CD4-positive, alpha-beta T cell treated with Interleukin-6 for 4 hours (primary cell): ENCODE results near the gene OR2T6.
"Not testable (repeated sequence)": the region's sequence is repeated elsewhere in the genome, so short reads cannot be mapped to it uniquely, and the experiment has no call there.

ENCODE experiments used
- DNase-seq: peaks from one replicate; pipeline ENCODE4 v3.0.0-alpha.2; 2020; ENCODE audit warnings: mixed read lengths

Gene OR2T6

GRCh38 chr1:248375446-248375845 lies at the start of gene OR2T6:
TSS of gene OR2T6 (plus strand) at chr1:248375746. CDS start at chr1:248387609, 11,863 bp downstream.
- no peak for DNase-seq

- no peak for DNase-seq
These were observed 32.1 kb upstream of the OR2T6 start for GRCh38 chr1:248343451-248343850.

GRCh38 chr1:248348475-248348874 lies 27.1 kb upstream of the OR2T6 start, which contains the start of gene OR14C36:
TSS of gene OR14C36 (plus strand) at chr1:248348775. CDS start at chr1:248348775, 0 bp downstream.
- no peak for DNase-seq

DNA sequence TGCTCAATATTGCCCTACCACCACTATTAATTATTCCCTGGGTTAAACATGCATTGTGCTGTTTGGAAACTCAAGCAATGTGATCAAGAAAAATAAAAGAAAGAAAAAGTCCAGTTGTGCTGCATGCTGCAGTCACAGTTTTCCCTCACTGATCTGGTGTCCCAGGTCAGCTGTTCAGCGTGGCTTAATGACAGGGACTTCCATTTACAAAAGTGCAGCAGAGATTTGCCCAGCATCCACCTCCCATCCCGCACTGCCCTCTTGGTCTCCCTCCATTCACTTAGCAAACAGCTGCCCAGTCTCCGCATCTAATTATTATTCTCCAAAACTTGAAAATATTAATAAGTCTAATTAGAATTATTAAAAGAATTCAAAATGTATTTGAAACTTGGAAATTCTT lies 16.1 kb upstream of the OR2T6 start:
- DNase-seq = no peak

DNA sequence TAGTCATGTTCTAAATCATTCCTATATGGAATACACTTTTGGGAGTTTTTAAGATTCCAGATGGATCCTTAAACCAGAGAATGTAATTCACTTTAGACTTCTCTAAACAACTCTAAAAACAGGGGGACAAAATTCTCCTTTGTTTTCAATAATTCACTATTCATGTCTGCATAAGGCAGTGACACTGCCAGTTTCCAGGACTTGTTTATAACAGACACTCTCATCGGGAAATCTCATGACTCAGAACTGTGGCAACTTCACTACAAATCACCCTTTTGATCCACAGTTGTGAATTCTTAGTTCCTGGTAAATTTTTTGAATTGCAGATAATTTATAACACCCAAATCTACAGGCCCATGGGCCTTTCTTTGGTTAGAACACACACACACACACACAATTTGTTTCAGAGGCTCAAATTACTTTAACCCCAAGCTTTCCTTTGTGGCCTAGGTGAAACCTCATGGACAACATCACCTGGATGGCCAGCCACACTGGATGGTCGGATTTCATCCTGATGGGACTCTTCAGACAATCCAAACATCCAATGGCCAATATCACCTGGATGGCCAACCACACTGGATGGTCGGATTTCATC lies 14.3 kb upstream of the OR2T6 start, which contains the start of gene OR2T4:
OR2T4 (plus strand) TSS at position 545 of the 595 bp plus-strand sequence; CDS start at position 545, 0 bp downstream.
- no peak for DNase-seq

DNA sequence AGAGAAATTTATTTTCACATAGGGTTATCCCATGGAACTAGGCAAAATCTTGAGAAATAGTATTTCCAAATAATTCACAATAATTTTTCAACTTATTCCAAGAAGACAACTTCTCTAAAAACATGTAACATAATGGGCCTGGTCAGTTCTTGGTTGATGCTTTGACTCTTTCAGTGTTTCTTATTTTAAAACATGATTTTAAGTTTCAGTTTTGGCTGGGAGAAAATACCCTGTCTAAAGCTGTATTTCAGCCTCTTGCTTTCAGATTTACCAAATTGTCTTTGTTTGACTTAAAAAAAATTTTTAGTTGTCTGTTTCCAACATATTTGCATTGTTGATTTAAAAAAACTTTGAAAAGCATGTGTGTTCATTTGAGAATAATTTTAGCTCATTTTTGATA lies 8.9 kb upstream of the OR2T6 start:
- no peak for DNase-seq

DNA sequence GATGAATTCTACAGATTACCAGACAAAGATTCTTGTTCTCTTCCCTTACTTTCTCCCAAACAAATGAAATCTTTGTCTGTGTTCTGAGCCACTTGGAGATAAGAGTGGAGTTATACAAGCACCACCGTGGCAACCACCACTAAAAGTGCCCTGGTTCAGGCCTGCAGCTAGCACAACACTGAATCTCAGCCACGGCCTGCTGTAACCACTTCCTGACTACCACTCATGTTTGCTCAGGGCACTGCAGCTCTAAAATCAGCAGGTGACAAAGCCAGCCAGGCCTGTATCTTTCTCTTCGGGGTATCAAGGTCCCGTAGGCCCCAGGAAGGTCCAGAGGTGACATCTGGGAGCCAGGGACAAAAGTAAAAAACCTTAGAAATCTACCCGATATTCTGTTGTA lies 3.2 kb upstream of the OR2T6 start:
- no peak for DNase-seq

DNA sequence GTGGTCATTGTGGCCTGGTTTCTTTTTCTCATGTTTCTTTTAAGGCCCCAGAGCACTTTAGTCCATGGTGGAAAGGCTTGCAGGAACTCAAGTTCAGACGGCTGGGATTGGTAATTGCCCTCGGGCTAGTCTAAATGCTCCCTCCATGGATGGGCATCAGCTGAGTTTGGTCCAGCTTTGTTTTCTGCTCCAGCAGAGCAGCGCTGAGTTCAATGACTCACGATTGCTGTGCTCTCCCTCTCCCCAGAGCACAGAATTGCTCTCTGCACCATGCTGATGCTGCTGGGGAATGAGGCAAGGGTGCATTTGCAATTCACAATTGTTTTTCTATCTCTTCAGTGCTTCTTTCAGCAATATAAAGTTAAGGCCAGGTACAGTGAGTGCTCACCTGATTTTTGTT lies 1.8 kb upstream of the OR2T6 start:
- no peak for DNase-seq

- no peak for DNase-seq
These were observed 1.4 kb downstream of the OR2T6 start for GRCh38 chr1:248376916-248377315.

DNA sequence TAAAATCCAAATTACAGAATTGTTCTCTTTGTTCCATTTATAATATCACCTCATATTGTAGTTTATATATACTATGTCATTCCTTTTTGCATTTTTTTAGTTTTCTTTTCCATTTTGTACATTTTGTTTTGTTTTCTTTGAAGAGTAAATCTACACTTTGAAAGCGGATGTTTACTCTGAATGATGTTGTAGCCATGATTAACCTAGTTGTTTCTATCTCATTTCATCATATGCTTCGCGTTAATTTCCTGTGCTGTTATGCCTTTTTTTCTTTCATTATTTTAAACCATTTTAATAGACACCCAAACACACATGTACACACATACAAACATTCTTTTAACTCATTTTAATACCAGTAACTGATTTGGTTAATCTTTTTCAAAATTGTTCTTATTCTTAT lies 5.3 kb downstream of the OR2T6 start:
- DNase-seq = no peak

DNA sequence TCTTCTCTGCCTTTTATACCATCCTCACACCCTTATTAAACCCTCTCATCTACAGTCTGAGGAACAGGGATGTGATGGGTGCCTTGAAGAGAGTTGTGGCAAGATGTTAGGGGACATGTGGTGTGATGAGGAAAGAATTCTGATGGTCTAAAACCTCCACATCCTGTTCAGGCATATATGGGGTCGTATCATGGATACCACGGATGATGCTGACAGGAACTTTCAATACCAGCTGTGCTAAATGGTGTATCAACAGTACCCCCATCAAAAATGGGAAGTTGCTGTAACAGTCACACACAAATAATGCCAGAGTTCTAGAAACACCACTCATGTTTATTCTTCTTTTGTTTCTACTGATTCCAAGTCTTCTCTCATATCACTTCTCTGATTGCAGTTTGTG lies 12.9 kb downstream of the OR2T6 start:
- DNase-seq = no peak

DNA sequence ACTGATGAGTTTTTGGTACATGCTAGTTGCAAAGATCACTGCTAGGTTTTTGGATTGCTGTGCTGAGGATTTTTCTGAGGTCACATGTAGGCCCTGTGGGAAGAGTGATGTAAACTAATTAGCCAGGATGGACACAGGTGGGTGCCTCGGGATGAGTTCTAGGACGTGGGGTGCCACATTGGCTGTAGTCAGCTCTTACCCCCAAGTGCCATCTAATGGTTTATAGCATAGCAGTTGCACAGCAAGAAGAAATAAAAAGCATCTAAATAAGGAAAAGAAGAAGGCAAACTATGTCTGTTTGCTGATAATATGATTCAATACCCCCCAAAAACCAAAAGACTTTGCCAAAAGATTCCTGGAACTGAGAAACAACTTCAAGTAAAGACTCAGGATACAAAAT lies 17.5 kb downstream of the OR2T6 start:
- no peak for DNase-seq

DNA sequence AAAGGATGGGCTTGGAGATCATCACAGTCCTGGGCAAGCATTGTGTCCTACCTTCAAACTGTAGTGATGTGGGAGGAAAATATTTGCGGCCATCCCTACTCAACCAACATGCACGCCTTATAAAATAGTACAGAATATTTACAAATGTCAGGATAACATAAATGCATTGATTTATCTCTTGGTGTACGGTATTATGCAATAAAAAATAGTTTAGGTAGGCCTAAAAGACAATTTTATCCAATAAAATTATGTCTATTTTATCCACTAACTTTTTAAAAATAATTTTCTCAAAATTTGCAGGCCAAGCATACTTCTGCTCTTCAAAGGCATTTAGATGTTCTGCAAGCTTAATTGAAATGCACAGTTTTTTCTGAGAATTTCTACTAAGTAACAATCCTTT lies 27.2 kb downstream of the OR2T6 start, which contains the start of gene OR2T1:
OR2T1 (plus strand) TSS at position 301 of the 400 bp plus-strand sequence. CDS start 3,100 bp downstream, outside the sequence.
- no peak for DNase-seq

- DNase-seq = no peak
These were observed 28.5 kb downstream of the OR2T6 start for GRCh38 chr1:248404024-248404423.

DNA sequence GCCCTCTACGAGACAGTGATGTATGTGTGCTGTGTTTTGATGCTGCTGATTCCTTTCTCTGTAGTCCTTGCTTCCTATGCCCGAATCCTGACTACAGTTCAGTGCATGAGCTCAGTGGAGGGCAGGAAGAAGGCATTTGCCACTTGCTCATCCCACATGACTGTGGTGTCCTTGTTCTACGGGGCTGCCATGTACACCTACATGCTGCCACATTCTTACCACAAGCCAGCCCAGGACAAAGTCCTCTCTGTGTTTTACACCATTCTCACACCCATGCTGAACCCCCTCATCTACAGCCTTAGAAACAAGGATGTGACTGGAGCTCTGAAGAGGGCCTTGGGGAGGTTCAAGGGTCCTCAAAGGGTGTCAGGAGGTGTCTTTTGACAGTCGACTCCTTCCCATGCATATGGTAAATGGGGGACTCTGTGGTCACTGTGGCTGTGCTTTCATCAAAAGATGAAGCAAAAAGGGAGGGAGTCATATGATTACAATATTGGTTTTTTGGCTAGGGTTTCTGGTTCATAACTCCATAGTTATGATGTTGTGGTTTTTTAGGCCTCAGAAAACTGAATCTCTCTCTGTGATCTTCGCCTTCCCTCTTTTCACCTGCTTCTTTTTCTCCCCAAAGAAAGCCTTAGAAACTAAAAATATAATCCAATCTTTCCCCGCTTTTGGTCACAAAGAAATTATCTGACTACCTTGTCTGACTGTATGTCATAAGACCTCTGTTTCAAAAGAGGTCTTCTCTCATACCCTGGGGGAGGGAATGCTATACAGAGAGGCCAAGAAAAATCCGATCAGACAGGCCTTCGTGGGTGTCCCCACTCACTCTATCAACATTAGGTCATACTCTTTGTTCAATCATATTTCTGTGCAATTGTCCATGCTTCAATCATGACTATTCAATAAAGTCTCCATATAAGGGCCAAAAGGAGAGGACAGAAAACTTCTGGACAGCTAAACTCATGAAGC lies 31.5 kb downstream of the OR2T6 start:
- DNase-seq = no peak

- no peak for DNase-seq
These were observed 40.7 kb downstream of the OR2T6 start for GRCh38 chr1:248416226-248416625.

DNA sequence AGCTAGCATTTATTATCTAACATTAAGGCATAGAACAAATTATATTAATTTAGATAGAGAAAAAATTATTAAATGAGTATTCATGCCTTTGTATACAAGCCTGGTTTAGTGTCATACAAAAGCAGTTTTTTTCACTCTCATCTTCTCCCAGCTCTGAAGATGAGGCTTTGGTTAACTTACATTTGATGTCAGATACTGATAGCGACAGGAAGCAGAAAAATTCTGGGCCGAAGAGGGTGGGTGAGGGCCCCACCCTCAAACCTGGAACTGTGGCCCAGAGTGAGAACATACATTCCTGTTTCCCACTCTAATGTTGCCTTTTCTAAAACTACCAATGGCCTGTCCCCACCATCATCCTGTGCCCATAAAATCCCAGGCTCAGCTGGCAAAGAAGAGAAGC lies 42.3 kb downstream of the OR2T6 start:
- peak; percentile 3 for DNase-seq

DNA sequence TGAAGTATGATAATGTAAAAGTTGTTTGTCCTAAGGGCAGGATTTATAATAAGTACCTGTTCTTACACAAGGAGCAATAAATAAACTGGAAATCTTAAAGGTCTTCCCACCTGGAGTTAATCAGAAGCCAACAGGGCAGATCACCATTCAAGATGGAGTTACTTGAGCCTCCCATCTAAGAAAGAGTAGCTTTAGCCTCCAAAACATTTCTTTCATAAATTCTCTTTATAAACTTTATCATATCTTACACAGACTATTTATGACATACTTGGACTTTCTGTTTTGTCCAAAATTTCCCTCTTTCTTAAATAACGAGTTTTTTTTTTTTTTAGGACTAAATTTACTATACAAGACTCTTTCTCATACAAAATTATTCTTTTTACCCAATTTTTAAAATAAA lies 45.8 kb downstream of the OR2T6 start:
- no peak for DNase-seq

DNA sequence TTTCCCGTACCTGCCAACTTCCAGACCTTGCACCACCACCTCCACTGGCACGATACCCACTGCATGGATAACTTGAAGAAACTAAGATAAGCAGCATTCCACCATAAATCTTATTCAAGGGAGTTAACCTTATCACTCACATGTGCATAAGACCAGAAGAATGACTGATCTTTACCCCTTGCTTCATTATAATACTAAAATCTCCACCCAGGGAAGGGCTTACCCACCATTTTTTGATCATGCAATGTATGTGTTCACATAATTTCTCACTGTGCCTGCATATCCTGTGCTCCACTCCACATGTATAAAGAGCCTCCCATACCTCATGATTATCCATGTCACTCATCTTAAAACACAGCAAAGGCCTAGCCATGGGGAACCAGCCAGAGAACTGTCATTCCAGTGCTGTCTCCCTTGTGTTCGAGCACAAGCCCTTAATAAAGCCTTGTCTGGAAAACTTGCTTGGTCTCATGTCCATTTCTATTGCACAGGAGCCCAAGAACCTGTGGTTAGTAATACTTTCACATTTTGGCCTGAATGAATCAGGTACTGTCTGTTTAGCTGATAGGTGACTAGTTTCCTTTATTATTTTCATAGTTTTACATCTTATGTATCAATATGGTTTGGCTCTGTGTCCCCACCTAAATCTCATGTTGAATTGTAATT lies 52.1 kb downstream of the OR2T6 start:
- DNase-seq = not testable (repeated sequence)

- not testable (repeated sequence) for DNase-seq
These were observed 52.6 kb downstream of the OR2T6 start for GRCh38 chr1:248428192-248428533.

DNA sequence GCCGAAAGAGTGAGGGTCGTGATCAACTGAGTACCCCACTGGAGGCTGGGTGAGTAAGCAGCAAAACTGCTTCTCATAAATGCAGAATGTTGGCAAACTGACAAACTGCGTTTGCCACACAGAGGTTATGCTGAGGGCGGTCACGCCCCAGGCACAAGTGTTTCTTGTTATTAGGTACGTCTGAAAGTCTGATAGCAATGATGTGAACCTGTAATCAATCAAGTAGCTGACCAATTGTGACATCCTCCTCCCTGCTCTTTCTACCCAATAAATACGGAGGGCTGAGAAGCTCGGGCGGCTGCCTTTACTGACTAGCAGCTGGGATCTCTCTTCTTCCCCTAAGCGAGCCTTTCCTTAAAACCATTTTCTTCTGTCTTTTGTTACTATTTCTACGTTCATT lies 56.1 kb downstream of the OR2T6 start:
- DNase-seq = not testable (repeated sequence)

- not testable (repeated sequence) for DNase-seq
These were observed 56.7 kb downstream of the OR2T6 start for GRCh38 chr1:248432201-248432600.

DNA sequence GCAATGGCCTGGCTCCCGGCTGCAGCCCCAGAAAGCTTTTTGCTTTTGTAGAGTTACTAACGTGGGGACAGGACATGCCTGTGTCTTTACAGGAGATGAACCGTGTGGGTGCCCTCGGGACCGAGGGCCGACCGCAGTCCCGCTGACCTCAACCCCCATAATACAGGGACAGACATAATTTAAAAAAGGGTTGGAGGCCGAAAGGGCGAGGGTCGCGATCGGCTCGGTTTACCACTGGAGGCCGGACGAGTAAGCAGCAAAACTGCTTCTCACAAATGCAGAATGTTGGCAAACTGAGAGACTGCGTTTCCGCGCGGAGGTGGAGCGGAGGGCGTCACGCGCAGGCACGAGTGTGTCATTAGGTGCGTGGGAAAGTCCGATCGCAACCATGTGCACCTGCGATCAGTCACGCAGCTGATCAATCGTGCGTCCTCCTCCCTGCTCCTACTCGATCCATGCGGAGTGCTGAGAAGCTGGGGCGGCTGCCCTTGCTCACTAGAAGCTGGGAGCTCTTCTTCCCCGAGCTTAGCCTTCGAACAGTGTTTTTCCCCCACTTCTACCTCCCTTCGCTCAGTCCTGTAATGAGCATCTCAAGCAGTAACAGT lies 58.4 kb downstream of the OR2T6 start:
- DNase-seq = not testable (repeated sequence)
